AG09319 (cell line): ENCODE results near the gene RNF112.

Source experiments
- DNase-seq: peaks from one replicate; pipeline ENCODE4 v3.0.0-alpha.2; 2010; ENCODE audit warnings: low read depth; ENCODE audit errors: extremely low read depth
- TF ChIP-seq, protein P1 (sequence below): IDR thresholded peaks from 2 replicates; pipeline ENCODE4 v1.5.1; 2011; ENCODE audit warnings: low read depth, mild to moderate bottlenecking, inconsistent platforms, low read length, moderate library complexity

RNF112 gene

DNA sequence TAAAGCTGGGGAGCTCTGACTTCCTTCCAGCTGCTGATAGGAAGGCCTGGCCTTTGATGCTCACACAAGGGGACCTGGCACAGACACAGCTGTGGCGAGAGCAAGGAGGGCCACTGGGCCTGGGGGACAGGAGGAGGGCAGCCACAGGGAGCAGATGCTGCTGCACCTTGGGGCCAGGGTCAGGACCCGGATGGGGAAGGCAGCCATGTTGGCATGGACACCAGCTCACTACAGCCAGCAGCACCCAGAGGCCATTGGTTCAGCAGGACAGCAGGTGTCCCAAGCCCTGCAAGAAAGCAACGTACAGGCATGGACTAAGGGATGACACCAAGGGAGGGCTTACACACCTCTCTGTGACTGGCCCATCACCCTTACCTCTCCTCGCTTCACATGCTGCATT is 8.0 kb upstream of the RNF112 start:
- TF ChIP-seq, protein P1, sequence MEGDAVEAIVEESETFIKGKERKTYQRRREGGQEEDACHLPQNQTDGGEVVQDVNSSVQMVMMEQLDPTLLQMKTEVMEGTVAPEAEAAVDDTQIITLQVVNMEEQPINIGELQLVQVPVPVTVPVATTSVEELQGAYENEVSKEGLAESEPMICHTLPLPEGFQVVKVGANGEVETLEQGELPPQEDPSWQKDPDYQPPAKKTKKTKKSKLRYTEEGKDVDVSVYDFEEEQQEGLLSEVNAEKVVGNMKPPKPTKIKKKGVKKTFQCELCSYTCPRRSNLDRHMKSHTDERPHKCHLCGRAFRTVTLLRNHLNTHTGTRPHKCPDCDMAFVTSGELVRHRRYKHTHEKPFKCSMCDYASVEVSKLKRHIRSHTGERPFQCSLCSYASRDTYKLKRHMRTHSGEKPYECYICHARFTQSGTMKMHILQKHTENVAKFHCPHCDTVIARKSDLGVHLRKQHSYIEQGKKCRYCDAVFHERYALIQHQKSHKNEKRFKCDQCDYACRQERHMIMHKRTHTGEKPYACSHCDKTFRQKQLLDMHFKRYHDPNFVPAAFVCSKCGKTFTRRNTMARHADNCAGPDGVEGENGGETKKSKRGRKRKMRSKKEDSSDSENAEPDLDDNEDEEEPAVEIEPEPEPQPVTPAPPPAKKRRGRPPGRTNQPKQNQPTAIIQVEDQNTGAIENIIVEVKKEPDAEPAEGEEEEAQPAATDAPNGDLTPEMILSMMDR, result no peak

DNA sequence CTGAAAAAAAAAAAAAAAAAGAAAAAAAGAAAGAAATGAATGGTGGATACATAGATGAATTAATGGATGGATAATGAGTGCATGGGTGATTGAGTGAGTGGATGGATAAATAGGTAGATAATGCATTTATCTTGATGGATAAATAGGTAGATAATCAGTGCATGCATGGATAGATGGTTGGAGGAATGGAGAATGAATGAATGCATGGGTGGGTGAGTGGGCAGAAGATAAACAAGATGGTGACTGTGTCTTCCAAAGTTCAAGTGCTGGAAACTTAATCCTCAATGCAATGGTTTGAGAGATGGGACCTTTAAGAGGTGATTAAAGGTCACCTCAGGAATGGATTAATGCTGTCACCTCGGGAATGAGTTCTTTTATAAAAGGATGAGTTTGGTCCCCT is 6.8 kb upstream of the RNF112 start:
- TF ChIP-seq, protein P1, result no peak
- DNase-seq, result no peak

More for the DNA sequence above, 8.0 kb upstream of the RNF112 start:
- DNase-seq, result no peak

DNA sequence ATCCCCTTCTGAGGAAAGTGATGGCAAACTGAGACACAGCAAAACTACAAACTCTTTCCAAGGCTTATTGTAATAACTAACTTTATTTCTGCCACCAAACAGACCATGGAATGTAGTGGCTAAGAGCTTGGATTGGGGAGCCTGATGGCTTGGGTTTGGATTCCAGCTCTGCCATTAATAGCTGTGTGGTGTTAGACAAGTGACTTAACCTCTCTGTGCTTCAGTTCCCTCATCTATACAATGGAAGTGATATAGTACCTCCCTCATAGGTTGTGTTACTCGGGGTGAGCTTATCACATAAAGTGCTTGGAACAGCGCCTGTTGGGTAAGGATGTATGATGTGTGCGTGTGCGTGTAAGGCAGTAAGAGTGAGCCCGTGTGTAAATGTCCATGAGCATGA is 5.9 kb upstream of the RNF112 start:
- TF ChIP-seq, protein P1, result no peak
- DNase-seq, result no peak

DNA sequence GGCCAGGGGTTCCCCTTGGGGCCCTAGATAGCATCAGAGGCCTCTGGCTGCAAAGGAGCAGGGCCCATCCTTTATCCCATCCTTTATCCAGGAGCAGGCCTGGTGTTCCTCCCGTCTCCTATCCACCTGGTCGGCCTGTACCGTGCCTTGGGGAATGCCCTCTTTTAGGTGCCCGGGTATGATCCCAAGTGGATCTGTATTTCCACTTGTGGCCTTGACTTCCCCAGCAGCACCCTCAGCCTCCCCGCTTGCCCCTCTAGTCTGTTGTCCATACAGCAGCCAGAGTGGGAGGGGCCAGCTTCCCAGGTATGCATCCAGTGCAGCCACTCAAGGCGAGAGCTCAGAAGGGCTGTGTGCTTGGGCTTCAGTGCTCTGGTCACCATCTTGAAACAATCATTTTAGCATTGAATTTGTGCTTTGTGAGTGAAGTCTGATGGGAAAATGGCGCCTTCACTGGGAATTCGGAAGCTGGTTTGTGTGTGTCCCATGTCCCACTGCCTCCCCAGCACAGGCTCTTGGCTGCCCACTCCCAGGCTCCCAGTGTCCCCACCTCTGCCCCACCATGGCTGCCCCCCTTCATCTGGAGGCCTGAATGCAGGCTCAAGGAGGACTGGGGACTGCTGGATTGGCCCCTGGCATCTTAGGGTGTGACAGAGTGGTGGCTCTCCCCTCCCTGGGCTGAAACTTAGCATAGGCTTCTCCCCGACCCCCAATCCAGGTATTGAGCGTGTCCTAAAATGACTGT is 3.3 kb upstream of the RNF112 start:
- TF ChIP-seq, protein P1, result no peak
- no peak for DNase-seq

DNA sequence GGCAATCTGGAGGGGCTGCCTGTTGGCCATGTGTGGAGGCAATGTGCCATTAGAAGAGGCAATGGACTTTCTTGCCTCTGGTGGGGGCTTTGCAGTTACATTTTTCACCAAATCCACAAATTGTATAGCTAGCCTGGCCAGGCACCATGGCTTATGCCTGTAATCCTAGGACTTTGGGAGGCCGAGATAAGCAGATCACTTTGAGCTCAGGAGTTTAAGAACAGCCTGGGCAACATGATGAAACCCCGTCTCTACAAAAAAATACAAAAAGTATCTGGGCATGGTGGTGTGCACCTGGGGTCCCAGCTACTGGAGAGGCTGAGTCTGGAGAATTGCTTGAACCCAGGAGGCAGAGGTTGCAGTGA is 2.7 kb upstream of the RNF112 start:
- TF ChIP-seq, protein P1, result no peak
- DNase-seq, result no peak

DNA sequence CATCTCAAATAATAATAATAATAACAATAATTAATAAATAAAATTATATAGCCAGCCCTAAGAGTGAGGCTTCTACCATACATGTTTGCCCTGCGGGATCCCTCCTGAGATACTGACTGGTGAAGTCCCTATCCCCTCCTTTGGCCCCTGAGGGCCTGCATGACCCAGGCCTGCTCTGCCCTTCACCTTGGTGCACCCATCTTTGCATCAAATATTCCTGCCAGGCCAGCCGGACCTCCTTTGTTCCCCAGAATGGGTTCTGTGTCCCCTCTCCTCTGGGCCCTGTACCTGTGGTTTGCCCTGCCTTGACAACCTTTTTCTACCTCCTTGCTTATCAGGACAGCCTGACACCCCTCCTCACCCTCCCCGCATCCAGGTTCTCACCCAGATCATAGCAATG is 2.0 kb upstream of the RNF112 start:
- TF ChIP-seq, protein P1, result no peak
- DNase-seq, result no peak

DNA sequence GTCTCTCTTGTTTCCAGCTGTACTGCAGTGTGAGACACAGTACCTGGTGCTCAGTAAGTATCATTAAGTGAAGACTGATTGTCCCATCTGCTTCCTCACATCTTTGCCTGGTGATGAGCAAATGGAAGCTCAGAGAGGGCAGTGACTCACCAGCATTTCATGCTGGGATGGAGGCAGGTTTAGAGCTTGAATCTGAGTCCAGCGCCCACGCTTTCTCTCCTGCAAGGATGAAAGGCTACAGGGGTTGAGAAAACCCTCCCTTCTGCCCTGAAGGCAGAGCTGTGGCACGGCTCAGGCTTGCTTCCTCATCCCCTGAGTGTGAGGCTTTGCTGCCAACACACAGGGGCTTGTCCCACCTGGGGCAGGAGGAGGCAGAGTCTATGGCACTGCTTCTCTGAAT is 1.5 kb upstream of the RNF112 start:
- DNase-seq, result no peak
- TF ChIP-seq, protein P1, result no peak
